Measurements from ENCODE around the gene MKKS. TPM values are rescaled to one million over a fixed set of nuclear protein-coding genes. Genes with fewer than 3 reads are reported as not detected.

Gene MKKS
- total RNA-seq, 1 experiment from 2014 or later = 20.9 TPM

DNA sequence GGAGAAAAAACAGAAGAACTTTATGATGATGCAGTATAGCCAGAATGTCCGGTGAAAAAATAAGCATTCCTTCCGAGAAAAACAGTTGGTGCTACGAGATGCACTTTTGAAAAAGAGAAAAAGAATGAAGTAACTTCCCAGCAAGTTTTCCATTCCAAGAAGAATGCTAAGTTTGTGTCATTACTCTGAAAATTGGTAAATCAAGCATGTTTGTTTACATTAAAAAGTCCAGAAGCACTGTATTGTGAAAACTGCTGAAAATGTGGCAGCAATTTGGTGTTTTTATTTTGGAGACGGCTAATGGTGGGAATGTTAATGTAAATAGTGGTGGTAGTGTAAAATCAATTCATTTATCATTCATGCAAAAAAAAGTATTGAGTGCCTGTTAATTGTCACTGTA is 46.3 kb downstream of the MKKS start (continued):
- TF ChIP-seq, protein P1, sequence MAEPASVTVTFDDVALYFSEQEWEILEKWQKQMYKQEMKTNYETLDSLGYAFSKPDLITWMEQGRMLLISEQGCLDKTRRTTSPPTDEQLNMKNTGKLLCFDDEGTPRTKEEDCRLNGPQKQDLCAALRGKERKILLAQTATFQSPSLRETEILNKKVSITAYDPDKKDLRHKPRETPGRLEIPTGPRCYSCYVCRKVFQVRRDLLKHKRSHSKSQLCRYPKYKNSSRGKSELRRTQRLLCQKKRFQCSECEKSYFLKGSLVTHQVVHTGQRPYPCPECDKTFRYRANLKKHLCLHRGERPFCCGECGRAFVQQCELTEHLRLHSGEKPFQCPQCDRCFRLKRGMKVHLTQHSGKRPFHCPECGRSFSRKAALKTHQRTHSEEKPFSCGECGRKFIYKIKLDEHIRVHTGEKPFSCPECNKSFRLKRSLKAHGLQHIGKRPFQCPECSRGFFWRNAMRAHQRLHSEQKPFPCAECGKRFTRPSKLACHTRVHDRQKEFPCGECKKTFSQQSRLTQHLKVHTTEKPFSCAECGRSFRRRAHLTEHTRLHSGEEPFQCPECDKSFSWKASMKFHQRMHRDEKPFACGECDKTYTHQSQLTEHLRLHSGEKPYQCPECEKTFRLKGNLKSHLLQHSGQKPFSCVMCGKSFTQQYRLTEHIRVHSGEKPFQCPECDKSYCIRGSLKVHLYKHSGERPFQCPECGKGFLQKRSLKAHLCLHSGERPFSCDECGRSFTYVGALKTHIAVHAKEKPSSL (CRISPR knock-in tag; conservative IDR thresholded peaks at IDR 0.05) = no peak
- TF ChIP-seq, protein P2, sequence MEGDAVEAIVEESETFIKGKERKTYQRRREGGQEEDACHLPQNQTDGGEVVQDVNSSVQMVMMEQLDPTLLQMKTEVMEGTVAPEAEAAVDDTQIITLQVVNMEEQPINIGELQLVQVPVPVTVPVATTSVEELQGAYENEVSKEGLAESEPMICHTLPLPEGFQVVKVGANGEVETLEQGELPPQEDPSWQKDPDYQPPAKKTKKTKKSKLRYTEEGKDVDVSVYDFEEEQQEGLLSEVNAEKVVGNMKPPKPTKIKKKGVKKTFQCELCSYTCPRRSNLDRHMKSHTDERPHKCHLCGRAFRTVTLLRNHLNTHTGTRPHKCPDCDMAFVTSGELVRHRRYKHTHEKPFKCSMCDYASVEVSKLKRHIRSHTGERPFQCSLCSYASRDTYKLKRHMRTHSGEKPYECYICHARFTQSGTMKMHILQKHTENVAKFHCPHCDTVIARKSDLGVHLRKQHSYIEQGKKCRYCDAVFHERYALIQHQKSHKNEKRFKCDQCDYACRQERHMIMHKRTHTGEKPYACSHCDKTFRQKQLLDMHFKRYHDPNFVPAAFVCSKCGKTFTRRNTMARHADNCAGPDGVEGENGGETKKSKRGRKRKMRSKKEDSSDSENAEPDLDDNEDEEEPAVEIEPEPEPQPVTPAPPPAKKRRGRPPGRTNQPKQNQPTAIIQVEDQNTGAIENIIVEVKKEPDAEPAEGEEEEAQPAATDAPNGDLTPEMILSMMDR (IDR thresholded peaks at IDR 0.05) = no peak
- TF ChIP-seq, protein P3, sequence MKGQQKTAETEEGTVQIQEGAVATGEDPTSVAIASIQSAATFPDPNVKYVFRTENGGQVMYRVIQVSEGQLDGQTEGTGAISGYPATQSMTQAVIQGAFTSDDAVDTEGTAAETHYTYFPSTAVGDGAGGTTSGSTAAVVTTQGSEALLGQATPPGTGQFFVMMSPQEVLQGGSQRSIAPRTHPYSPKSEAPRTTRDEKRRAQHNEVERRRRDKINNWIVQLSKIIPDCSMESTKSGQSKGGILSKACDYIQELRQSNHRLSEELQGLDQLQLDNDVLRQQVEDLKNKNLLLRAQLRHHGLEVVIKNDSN (CRISPR knock-in tag; IDR thresholded peaks at IDR 0.05) = no peak
- TF ChIP-seq, protein P4, sequence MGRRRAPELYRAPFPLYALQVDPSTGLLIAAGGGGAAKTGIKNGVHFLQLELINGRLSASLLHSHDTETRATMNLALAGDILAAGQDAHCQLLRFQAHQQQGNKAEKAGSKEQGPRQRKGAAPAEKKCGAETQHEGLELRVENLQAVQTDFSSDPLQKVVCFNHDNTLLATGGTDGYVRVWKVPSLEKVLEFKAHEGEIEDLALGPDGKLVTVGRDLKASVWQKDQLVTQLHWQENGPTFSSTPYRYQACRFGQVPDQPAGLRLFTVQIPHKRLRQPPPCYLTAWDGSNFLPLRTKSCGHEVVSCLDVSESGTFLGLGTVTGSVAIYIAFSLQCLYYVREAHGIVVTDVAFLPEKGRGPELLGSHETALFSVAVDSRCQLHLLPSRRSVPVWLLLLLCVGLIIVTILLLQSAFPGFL (CRISPR knock-in tag; IDR thresholded peaks at IDR 0.05; ENCODE audit: borderline replicate concordance) = no peak

DNA sequence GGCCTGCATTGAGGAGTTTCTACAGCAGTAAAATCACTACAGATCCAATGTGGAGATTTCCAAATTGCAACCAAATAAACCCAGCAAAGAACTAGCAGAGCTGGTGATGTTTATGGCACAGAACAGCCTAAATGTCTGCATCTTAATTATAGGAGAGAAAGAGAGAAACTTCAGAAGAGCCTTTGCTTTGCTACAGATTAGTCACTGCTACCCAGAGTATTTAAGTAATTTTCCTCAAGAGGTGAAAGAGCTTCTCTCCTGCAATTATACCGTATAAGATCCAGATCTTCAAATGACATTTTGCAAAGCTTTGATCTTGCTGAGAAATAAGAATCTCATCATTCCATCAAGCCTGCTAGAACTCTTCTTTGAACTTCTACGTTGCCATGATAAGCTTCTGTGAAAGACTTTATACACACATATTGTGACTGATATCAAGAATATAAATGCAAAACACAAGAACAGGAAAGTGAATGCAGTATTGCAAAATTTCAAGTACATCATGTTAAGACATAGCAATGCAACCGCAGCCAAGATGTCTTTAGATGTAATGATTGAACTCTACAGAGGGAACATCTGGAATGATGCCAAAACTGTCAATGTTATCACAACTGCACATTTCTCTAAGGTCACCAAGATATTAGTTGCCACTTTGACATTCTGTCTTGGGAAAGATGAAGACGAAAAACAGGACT is 48.0 kb downstream of the MKKS start:
- Mint-ChIP-seq H3K27me3 (ENCODE audit: low read depth) (no peaks in the 10 kb centered on the region), H3K9me3 (peaks cover 16% of the 10 kb centered on the region), H3K36me3 (no peaks in the 10 kb centered on the region), H3K4me3 (no peak overlapping the region), H3K27ac (no peak overlapping the region), H3K4me1 (peaks cover 3% of the 10 kb centered on the region; the same call in 1 of the 2 replicates)
- ChIA-PET CTCF (no interaction called here), POLR2A (interaction anchor here (0.7 kb wide), 1 partner anchor 230 kb away, joined by 4 read pairs; no protein-coding TSS in a partner anchor)
- DNase-seq (ENCODE audit: low spot score) (no peak), ATAC-seq (no peak)
- no peak for TF ChIP-seq ETV6 (CRISPR knock-in tag; IDR thresholded peaks at IDR 0.05)
- TF ChIP-seq TEAD4 (CRISPR knock-in tag; IDR thresholded peaks at IDR 0.05) = no peak
- TF ChIP-seq ZNF138 (CRISPR knock-in tag; conservative IDR thresholded peaks at IDR 0.05) = no peak
- no peak for TF ChIP-seq NFATC4 (CRISPR knock-in tag; IDR thresholded peaks at IDR 0.05)
- no peak for TF ChIP-seq IRF2 (CRISPR knock-in tag; IDR thresholded peaks at IDR 0.05; ENCODE audit: borderline replicate concordance, low read depth)
- TF ChIP-seq TCF7 (CRISPR knock-in tag; IDR thresholded peaks at IDR 0.05; ENCODE audit: low read depth) = no peak
- TF ChIP-seq, protein P5, sequence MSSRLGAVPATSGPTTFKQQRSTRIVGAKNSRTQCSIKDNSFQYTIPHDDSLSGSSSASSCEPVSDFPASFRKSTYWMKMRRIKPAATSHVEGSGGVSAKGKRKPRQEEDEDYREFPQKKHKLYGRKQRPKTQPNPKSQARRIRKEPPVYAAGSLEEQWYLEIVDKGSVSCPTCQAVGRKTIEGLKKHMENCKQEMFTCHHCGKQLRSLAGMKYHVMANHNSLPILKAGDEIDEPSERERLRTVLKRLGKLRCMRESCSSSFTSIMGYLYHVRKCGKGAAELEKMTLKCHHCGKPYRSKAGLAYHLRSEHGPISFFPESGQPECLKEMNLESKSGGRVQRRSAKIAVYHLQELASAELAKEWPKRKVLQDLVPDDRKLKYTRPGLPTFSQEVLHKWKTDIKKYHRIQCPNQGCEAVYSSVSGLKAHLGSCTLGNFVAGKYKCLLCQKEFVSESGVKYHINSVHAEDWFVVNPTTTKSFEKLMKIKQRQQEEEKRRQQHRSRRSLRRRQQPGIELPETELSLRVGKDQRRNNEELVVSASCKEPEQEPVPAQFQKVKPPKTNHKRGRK (CRISPR knock-in tag; IDR thresholded peaks at IDR 0.05; ENCODE audit: borderline replicate concordance) = no peak
- TF ChIP-seq, protein P6, sequence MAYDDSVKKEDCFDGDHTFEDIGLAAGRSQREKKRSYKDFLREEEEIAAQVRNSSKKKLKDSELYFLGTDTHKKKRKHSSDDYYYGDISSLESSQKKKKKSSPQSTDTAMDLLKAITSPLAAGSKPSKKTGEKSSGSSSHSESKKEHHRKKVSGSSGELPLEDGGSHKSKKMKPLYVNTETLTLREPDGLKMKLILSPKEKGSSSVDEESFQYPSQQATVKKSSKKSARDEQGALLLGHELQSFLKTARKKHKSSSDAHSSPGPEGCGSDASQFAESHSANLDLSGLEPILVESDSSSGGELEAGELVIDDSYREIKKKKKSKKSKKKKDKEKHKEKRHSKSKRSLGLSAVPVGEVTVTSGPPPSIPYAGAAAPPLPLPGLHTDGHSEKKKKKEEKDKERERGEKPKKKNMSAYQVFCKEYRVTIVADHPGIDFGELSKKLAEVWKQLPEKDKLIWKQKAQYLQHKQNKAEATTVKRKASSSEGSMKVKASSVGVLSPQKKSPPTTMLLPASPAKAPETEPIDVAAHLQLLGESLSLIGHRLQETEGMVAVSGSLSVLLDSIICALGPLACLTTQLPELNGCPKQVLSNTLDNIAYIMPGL (CRISPR knock-in tag; IDR thresholded peaks at IDR 0.05) = no peak
- no peak for TF ChIP-seq ZNF317 (CRISPR knock-in tag; IDR thresholded peaks at IDR 0.05; ENCODE audit: borderline replicate concordance, low read depth)
- TF ChIP-seq CBFB (CRISPR knock-in tag; IDR thresholded peaks at IDR 0.05; ENCODE audit: low read depth) = no peak
- TF ChIP-seq CREB1 (CRISPR knock-in tag; IDR thresholded peaks at IDR 0.05) = no peak
- TF ChIP-seq, protein P7, sequence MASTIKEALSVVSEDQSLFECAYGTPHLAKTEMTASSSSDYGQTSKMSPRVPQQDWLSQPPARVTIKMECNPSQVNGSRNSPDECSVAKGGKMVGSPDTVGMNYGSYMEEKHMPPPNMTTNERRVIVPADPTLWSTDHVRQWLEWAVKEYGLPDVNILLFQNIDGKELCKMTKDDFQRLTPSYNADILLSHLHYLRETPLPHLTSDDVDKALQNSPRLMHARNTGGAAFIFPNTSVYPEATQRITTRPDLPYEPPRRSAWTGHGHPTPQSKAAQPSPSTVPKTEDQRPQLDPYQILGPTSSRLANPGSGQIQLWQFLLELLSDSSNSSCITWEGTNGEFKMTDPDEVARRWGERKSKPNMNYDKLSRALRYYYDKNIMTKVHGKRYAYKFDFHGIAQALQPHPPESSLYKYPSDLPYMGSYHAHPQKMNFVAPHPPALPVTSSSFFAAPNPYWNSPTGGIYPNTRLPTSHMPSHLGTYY (CRISPR knock-in tag; IDR thresholded peaks at IDR 0.05) = no peak
- TF ChIP-seq OVOL2 (CRISPR knock-in tag; IDR thresholded peaks at IDR 0.05; ENCODE audit: borderline replicate concordance) = no peak
- TF ChIP-seq, protein P8, sequence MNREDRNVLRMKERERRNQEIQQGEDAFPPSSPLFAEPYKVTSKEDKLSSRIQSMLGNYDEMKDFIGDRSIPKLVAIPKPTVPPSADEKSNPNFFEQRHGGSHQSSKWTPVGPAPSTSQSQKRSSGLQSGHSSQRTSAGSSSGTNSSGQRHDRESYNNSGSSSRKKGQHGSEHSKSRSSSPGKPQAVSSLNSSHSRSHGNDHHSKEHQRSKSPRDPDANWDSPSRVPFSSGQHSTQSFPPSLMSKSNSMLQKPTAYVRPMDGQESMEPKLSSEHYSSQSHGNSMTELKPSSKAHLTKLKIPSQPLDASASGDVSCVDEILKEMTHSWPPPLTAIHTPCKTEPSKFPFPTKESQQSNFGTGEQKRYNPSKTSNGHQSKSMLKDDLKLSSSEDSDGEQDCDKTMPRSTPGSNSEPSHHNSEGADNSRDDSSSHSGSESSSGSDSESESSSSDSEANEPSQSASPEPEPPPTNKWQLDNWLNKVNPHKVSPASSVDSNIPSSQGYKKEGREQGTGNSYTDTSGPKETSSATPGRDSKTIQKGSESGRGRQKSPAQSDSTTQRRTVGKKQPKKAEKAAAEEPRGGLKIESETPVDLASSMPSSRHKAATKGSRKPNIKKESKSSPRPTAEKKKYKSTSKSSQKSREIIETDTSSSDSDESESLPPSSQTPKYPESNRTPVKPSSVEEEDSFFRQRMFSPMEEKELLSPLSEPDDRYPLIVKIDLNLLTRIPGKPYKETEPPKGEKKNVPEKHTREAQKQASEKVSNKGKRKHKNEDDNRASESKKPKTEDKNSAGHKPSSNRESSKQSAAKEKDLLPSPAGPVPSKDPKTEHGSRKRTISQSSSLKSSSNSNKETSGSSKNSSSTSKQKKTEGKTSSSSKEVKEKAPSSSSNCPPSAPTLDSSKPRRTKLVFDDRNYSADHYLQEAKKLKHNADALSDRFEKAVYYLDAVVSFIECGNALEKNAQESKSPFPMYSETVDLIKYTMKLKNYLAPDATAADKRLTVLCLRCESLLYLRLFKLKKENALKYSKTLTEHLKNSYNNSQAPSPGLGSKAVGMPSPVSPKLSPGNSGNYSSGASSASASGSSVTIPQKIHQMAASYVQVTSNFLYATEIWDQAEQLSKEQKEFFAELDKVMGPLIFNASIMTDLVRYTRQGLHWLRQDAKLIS (CRISPR knock-in tag; IDR thresholded peaks at IDR 0.05; ENCODE audit: borderline replicate concordance) = no peak
- TF ChIP-seq, protein P9, sequence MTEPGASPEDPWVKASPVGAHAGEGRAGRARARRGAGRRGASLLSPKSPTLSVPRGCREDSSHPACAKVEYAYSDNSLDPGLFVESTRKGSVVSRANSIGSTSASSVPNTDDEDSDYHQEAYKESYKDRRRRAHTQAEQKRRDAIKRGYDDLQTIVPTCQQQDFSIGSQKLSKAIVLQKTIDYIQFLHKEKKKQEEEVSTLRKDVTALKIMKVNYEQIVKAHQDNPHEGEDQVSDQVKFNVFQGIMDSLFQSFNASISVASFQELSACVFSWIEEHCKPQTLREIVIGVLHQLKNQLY (CRISPR knock-in tag; IDR thresholded peaks at IDR 0.05) = no peak

All from WTC11 (cell line).